GM10248 (cell line): ENCODE data around the gene PAOX.

Experiments
- CTCF ChIA-PET: fragments of 300-600 bp; sonication (Branson Sonifier 250); formaldehyde crosslinking; extraction: SDS; loops from one replicate; lab custom pipeline; 2021; ENCODE audit warnings: antibody characterized with exemption; lab: Yijun Ruan, JAX
- POLR2A ChIA-PET: fragments of 350-650 bp; sonication (Branson Sonifier 250); formaldehyde crosslinking; extraction: SDS; loops from one replicate; lab custom pipeline; 2020; ENCODE audit warnings: antibody characterized with exemption; lab: Yijun Ruan, JAX
- DNase-seq: peaks from one replicate; pipeline ENCODE4 v3.0.0; 2012; ENCODE audit errors: extremely low spot score
- TF ChIP-seq, protein P1 (sequence below): IDR thresholded peaks from 2 replicates; pipeline ENCODE4 v1.5.1; 2012; ENCODE audit warnings: mild to moderate bottlenecking, low read depth; ENCODE audit errors: extremely low read depth, missing control alignments, control extremely low read depth

PAOX gene

DNA sequence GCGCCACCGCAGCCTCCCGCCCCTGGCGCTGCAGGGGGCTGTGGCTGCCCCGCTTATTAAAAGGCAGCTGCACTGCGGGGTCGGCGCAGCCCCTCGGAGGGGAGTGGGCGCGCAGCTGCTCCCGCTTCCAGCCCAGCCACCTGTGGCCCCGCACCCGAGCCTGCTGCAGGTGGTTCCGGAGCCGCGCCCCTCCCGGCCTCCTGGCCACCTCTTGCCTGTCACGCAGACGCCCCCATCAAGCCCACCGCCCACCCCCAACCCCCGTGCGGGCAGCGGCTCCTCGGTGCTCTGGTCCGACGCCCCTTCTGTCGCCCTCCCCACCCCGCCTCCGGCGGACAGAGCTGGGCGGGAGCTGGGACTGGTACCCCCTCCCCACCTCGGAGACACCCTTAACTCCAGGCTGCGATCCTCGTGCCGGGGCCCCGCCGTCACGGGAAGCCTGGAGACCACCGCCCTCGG lies 42.9 kb upstream of the PAOX start:
- TF ChIP-seq, protein P1, sequence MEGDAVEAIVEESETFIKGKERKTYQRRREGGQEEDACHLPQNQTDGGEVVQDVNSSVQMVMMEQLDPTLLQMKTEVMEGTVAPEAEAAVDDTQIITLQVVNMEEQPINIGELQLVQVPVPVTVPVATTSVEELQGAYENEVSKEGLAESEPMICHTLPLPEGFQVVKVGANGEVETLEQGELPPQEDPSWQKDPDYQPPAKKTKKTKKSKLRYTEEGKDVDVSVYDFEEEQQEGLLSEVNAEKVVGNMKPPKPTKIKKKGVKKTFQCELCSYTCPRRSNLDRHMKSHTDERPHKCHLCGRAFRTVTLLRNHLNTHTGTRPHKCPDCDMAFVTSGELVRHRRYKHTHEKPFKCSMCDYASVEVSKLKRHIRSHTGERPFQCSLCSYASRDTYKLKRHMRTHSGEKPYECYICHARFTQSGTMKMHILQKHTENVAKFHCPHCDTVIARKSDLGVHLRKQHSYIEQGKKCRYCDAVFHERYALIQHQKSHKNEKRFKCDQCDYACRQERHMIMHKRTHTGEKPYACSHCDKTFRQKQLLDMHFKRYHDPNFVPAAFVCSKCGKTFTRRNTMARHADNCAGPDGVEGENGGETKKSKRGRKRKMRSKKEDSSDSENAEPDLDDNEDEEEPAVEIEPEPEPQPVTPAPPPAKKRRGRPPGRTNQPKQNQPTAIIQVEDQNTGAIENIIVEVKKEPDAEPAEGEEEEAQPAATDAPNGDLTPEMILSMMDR, result no peak
- ChIA-PET POLR2A (no interaction called here), CTCF (no interaction called here)
- no peak for DNase-seq

DNA sequence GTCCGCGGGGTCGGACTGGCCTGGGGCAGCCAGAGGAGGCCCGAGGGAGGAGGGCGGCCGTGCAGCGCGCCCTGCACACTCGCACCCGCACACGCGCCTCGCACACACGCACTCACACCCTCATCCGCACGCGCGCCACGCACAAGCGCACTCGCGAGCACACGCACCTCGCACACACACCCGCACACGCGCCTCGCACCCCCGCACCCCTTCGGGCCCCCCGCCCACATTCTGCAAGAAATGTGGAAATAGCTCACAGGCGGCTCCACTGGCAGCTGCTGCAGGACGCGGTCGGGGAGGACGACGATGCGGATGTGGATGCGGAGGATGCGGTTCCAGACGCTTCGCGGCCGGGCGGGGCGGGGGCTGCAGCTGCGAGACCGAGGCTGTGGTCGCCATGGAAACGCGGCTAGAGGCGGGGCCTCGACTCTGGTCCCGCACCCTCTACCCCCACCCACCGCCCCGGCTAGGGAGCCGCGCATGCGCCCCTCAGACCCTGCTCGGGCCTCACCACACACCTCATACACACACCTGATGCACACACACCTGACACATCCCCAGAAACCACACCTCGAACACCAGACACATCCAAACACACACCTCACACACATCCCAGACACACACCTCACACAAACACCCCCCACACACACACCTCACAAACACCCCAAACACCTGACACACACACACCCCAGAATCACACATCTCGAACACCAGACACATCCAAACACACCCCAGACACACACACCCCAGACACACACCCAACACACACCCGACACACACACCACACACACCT lies 42.3 kb upstream of the PAOX start, which contains the start of gene CALY:
Gene CALY (minus strand): TSS at position 320 of the 793 bp plus-strand sequence. CDS start 7,907 bp downstream, outside the sequence.
- TF ChIP-seq, protein P1, result no peak
- CTCF ChIA-PET, result no interaction called here
- peak; percentile 63 for DNase-seq
- POLR2A ChIA-PET, result no interaction called here

DNA sequence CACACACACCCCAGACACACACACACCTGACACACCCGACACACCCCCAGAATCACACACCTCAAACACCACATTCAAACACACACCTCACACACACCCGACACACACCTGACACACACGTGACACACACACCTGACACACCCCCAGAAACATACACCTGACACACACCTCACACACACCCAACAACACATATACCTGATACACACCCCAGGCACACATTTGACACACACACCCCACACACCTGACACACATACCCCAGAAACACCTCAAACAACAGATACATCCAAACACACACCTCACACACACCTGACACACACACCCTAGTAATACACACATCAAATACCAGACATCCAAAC lies 41.7 kb upstream of the PAOX start:
- ChIA-PET CTCF (no interaction called here), POLR2A (no interaction called here)

DNA sequence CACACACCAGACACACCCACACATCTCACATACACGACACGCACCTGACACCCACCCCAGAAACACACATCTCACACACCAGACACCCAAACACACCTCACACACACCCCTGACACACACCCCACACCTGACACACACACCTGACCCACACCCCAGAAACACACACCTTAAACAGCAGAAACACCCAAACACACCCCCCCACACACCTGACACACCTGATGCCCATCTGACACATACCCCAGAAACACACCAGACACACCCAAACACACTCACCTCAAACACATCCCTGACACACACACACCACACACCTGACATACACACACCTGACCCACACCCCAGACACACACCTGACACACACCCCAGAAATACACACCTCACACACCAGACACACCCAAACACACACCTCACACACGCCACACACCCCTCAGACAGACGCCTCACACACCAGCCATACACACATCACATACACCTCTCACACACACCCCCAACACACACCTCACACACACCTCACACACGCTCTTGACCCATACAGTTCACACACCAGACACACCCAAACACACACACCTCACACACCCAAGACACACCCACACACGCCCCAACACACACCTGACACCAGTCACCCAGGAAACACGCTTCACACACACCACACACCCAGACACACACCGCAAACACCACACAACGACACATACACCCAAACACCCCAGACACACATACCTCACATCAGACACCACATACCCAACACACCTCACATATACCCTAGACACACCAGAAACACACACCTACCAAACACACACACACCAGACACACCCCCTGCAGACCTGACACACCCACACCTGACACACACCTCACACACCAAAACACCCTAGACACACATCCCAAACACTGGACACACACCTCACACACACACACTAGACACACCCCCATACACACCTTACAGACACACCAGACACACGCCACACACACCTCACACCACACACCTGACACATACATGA lies 40.7 kb upstream of the PAOX start:
- CTCF ChIA-PET, result no interaction called here
- TF ChIP-seq, protein P1, result no peak

More for the DNA sequence above, 41.7 kb upstream of the PAOX start:
- TF ChIP-seq, protein P1, result no peak
- no peak for DNase-seq

DNA sequence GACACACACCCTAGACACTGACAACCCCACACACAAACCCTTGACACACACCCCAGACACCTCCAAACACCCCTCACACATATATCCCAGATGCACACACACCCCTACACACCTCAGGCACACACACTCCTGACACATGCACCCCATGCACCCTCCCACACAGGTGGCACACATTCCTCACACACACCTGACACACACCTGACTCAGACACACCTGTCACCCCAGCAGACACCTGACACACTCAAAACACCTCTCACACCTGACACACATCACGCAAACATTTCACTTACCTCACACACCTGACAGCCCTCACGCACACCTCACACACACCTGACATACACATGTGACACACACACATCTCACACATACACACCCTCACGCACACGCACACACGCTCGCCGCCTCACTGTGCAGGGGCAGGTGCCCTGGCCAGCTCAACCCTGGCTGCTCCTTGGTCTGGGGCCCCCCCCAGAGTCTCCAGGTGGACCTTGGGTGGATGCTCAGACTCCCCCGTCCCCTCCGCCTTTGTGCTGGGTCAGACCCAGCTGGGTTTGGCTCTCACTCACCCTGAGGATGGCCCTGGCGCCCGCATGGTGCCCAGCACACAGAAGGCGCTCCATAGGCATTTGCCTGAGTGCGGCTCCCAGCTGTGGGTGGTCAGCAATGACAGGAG lies 39.2 kb upstream of the PAOX start:
- CTCF ChIA-PET, result interaction anchor here (2.1 kb wide), 1 partner anchor 11 kb away, joined by 14 read pairs; no protein-coding TSS in a partner anchor
- TF ChIP-seq, protein P1, result no peak
- no peak for DNase-seq
- POLR2A ChIA-PET, result no interaction called here

More for the DNA sequence above, 40.7 kb upstream of the PAOX start:
- POLR2A ChIA-PET, result no interaction called here
- no peak for DNase-seq
